NCI-H1105 treated with DMSO at 0.1 percent for 48 hours (cell line): Measurements from ENCODE around the gene NISCH.

Experiments
- DNase-seq: peaks from one replicate; lab custom pipeline; 2025; lab: John Stamatoyannopoulos, UW

NISCH gene

DNA sequence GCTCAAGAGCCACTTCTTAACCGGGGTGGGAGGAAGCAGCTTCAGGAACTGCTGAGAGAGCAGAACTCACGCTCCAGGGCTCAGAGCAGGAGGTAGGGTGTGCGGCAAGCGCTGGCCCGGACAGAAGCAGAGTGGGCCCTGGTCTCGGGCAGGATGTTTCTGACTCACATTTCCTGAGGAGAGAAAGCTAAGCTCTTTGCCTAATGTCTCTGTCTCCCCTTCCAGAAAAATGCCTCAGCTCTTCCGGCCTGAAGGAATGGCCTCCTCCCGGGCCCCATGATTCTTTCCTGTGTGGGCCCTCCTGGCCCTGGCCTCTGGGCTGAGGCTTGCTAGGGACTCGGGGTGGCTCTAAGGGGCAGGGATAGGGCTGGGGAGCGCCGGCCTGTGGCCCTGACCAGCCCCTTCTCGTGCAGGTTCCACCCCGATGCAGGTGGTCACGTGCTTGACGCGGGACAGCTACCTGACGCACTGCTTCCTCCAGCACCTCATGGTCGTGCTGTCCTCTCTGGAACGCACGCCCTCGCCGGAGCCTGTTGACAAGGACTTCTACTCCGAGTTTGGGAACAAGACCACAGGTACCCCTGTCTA lies 35.6 kb downstream of the NISCH start:
- no peak for DNase-seq

- DNase-seq: no peak
These were observed 36.7 kb downstream of the NISCH start for GRCh38 chr3:52492059-52492458.

DNA sequence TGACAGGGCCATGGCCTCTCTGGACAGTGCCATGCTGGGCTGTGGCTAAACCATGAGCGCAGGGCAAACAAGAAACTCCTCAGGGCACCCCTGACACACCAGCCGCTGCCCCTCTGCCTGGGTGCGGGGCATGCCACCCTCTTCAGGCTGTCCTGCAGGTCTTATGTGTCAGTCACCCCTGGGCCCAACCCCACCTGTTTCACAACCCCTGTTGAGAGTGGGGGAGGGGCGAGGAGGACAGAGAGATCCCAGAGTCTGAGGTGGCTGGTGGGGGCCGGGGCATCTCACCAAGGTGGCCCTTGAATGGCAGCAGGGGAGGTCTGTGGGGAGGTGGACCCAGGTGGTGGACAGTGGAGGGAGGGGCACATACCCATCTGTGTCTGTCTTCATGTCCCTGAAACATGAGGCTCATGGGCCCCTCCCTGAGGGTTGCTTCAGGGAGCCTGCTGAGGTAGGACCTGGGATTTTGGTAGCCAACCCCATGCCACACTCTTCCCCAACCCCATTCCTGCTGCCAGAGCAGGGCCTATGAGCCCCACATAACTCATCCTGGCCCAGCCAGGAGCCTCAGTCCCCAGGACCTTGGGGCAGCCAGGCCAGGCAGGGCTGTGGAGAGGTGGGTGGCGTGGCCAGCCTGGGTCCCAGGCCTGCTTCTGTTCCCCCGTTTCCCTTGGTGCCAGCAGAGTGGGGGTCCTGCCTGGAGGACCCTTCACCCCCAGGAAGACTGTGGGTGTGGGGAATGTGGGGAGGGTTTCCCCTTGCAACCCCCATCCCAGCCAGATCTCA lies 38.0 kb downstream of the NISCH start:
- no peak for DNase-seq

DNA sequence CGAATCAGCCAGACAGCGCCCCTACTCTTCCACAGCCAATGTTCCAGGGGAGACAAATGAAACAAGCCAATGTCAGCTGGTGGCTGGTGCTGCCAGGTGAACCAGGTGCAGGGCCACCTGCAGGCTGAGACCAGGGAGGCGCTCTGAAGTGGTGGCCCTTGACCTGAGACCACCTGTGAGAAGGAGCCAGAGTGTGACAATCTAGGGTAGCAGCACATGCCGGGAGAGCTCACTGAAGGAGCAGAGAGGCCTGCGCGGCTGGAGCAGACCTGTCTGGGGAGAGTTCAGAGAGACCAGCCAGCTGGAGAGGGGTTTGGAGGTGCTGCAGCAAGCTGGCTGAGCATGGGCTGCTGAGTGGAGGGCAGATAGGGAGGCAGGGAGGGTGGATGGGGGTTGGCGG lies 39.0 kb downstream of the NISCH start:
- peak; percentile 43 for DNase-seq

GRCh38 chr3:52494886-52495495 lies 39.6 kb downstream of the NISCH start, which contains the start of gene STAB1:
STAB1 (plus strand) TSS chr3:52495338; CDS start chr3:52495414, 76 bp downstream.
- DNase-seq: no peak

- DNase-seq: no peak
These were observed 40.6 kb downstream of the NISCH start for GRCh38 chr3:52495777-52496602.

DNA sequence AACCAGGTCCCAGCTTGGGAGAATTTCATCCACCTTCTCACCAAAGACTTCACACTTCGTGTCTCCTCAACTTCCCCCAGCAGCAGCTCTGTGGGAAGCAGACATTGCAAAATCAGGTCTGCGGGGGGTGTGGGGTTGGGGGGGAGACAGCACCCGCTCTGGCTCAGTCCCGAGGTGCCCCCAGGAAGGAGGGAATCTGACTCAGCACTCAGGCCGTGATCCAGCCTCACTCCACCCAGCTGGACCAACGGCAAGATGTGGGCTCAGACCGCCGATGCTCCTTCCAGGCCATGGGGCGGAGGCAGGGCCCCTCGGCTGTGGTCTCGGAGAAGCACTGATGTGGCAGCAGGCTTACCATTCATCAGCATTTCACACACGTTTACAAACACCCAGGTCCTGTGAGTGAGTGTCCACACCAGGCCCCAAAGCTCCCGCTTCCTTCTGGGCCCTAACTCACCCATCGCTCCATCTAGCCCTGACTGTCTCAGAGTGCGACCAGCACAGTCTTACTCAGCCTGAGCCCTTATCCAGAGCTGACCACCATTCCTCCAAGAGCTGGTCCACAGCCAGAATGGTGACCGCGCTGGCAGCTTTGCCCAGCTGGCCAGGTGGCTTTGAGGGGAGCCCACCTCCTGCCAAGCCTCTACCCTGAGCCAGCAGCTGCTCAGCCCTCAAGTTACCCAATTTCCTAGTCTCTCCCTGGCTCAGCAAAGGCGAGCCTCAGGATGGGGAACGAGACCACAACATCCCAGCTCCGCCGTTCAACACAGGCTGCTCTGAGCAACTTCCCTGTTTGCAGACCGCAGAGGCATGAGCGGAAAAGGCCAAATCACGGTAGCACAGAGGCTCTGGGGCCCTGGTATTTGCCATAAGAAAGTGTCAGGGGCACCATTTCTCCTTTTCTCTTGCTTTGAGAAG lies 43.0 kb downstream of the NISCH start:
- no peak for DNase-seq

DNA sequence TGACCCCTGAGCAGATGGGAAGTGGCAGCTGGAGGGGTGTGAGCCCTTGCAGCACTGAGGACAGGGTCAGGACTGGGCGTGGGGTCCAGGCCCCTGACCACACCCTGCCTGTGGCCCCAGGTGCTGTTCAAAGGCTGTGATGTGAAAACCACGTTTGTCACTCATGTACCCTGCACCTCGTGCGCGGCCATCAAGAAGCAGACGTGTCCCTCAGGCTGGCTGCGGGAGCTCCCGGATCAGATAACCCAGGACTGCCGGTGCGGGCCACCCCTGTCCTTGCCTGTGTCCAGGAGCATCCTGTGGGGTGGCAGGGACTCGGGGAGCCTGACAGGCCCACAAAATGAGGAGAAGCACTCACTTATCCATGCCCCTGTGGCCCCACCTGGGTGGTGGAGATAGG lies 45.6 kb downstream of the NISCH start:
- DNase-seq: no peak

GRCh38 chr3:52502001-52502400 lies 46.6 kb downstream of the NISCH start:
- no peak for DNase-seq

GRCh38 chr3:52502808-52503350 lies 47.5 kb downstream of the NISCH start:
- DNase-seq: no peak

GRCh38 chr3:52503788-52504424 lies 48.5 kb downstream of the NISCH start:
- DNase-seq: no peak

GRCh38 chr3:52504977-52505376 lies 49.6 kb downstream of the NISCH start:
- no peak for DNase-seq

GRCh38 chr3:52506266-52506966 lies 51.0 kb downstream of the NISCH start:
- no peak for DNase-seq

DNA sequence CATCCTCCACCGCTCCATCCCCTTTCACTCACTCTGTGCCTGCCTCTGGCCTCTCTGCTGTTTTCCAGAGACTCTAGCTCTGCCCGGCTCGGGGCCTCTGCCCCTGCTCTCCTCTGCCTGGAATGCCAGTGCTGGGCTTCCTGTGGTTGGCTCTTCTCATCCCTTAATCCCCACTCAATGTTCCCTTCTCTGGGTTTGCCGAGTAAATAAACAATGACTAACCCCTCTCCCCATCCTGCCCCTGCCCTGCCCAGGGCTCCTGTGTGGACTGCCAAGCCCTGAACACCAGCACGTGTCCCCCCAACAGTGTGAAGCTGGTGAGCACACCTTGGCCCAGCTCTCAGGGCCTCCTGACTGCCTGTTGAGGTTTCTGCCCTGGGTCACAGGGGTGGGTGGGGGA lies 52.0 kb downstream of the NISCH start:
- DNase-seq: no peak

- no peak for DNase-seq
These were observed 54.4 kb downstream of the NISCH start for GRCh38 chr3:52509753-52510328.

GRCh38 chr3:52511509-52511908 lies 56.1 kb downstream of the NISCH start:
- DNase-seq: no peak

DNA sequence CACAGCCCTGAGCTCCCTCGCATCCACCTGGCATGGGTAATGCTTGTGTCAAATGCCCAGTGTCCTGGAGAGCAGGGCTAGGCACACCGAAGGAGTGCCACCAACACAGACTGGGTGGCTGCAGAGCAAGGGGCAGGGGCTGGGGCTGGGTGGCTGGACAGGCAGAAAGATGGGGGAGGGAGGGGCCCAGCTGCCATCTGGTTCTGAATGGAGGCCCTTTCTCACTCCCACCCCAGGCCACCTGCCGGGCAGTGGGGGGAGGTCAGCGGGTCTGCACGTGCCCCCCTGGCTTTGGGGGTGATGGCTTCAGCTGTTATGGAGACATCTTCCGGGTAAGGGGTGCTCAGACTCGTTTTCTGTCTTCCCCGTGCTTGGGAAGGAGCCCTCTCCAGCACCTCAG lies 56.7 kb downstream of the NISCH start:
- no peak for DNase-seq

DNA sequence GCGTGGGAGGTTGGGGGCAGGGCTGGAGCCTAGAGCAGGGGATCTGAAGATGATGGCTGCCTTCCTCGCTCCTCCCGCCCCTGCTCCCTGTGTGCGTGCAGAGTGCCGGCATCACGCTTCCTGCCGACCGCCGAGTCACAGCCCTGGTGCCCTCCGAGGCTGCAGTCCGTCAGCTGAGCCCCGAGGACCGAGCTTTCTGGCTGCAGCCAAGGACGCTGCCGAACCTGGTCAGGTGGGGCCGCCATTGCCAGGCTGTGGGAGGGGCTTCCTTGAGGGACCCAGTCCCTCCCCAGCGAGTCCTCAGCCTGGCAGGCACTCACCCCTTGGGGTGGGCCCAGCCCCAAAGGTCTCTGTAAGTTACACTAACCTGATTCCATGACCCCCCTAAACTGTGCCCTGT lies 57.3 kb downstream of the NISCH start:
- no peak for DNase-seq

GRCh38 chr3:52513281-52513680 lies 57.9 kb downstream of the NISCH start:
- DNase-seq: no peak

- DNase-seq: no peak
These were observed 59.2 kb downstream of the NISCH start for GRCh38 chr3:52514576-52514975.
